Brain microvascular endothelial cell (primary cell): ENCODE measurements around the gene COQ2.

Source experiments
- DNase-seq: peaks from one replicate; pipeline ENCODE4 v3.0.0-alpha.2; 2020
- H3K27ac ChIP-seq: fragments of 250-450 bp; sonication (Bioruptor Pico); 2 replicates; pipeline ENCODE4 v1.5.1; 2020; ENCODE audit warnings: mild to moderate bottlenecking, moderate library complexity
- H3K27me3 ChIP-seq: fragments of 250-450 bp; sonication (Bioruptor Pico); replicated peaks from 2 replicates; pipeline ENCODE4 v1.5.1; 2020; ENCODE audit warnings: mild to moderate bottlenecking
- H3K36me3 ChIP-seq: fragments of 250-450 bp; sonication (Bioruptor Pico); replicated peaks from 2 replicates; pipeline ENCODE4 v1.5.1; 2020; ENCODE audit warnings: mild to moderate bottlenecking
- H3K4me3 ChIP-seq: 2 replicates; pipeline ENCODE4 v1.5.1; 2011; ENCODE audit warnings: low read depth, mild to moderate bottlenecking, control low read depth, low read length, moderate library complexity
- CTCF ChIP-seq: IDR thresholded peaks from 2 replicates; pipeline ENCODE4 v1.5.1; 2011; ENCODE audit warnings: low read depth, mild to moderate bottlenecking, moderate library complexity, low read length, control low read depth, inconsistent platforms; ENCODE audit errors: missing control alignments
- in situ Hi-C: cut with HindIII; loops from 2 replicates; pipeline ENCODE4 v1.10.0; 2017; ENCODE audit warnings: low sequenced_read_pairs, low pct_ligation_motif_present

Gene COQ2

GRCh38 chr4:83229791-83230190 is 54.8 kb downstream of the COQ2 start:
- in situ Hi-C loops = no loop called here
- Histone ChIP-seq H3K27ac (no peak overlapping the region), H3K36me3 (no peaks in the 10 kb centered on the region), H3K4me3 (no peak overlapping the region), H3K27me3 (no peaks in the 10 kb centered on the region)
- no peak for DNase-seq
- no peak for TF ChIP-seq CTCF

- in situ Hi-C loops = no loop called here
- H3K36me3 ChIP-seq = no peaks in the 10 kb centered on the region
- TF ChIP-seq CTCF = no peak
- H3K4me3 ChIP-seq = no peak overlapping the region
- no peak overlapping the region for H3K27ac ChIP-seq
- H3K27me3 ChIP-seq = no peaks in the 10 kb centered on the region
- DNase-seq = no peak
These were observed 56.4 kb downstream of the COQ2 start for GRCh38 chr4:83228231-83228630.

GRCh38 chr4:83224502-83225197 is 59.9 kb downstream of the COQ2 start:
- in situ Hi-C loops = no loop called here
- Histone ChIP-seq H3K27me3 (no peaks in the 10 kb centered on the region), H3K27ac (no peak overlapping the region), H3K36me3 (no peaks in the 10 kb centered on the region), H3K4me3 (no peak overlapping the region)
- no peak for DNase-seq
- no peak for TF ChIP-seq CTCF

- in situ Hi-C loops = no loop called here
- DNase-seq = no peak
- no peaks in the 10 kb centered on the region for H3K36me3 ChIP-seq
These were observed 60.8 kb downstream of the COQ2 start for GRCh38 chr4:83223781-83224180.

GRCh38 chr4:83221897-83222441 is 62.6 kb downstream of the COQ2 start:
- in situ Hi-C loops = no loop called here
- no peak for DNase-seq
- no peaks in the 10 kb centered on the region for H3K27me3 ChIP-seq

More at GRCh38 chr4:83223781-83224180, 60.8 kb downstream of the COQ2 start:
- Histone ChIP-seq H3K27me3 (no peaks in the 10 kb centered on the region), H3K27ac (no peak overlapping the region), H3K4me3 (no peak overlapping the region)
- TF ChIP-seq CTCF = no peak

More at GRCh38 chr4:83221897-83222441, 62.6 kb downstream of the COQ2 start:
- Histone ChIP-seq H3K4me3 (no peak overlapping the region), H3K36me3 (no peaks in the 10 kb centered on the region), H3K27ac (no peak overlapping the region)
- no peak for TF ChIP-seq CTCF
